ENCODE measurements around the gene CDH15.

DNA sequence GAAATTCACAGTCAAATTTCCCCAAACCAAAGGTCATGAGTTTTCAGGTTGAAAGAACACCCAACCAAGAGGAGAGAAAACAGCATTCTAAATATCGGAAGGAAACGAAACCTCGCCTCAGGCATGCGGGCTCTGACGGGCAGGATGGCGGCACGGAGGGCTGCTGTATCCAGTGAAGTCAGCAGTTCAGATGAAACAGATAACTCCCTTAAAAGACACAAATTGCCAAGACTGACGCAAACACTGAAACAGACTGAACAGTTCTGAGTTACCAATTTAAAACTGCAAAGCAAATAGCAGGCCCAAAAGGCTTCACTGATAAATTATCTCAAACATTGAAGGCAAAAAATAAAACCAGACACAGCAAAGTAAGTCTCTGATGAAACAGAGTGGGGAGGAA lies 20.6 kb upstream of the CDH15 start:
- TF ChIP-seq, protein P1, sequence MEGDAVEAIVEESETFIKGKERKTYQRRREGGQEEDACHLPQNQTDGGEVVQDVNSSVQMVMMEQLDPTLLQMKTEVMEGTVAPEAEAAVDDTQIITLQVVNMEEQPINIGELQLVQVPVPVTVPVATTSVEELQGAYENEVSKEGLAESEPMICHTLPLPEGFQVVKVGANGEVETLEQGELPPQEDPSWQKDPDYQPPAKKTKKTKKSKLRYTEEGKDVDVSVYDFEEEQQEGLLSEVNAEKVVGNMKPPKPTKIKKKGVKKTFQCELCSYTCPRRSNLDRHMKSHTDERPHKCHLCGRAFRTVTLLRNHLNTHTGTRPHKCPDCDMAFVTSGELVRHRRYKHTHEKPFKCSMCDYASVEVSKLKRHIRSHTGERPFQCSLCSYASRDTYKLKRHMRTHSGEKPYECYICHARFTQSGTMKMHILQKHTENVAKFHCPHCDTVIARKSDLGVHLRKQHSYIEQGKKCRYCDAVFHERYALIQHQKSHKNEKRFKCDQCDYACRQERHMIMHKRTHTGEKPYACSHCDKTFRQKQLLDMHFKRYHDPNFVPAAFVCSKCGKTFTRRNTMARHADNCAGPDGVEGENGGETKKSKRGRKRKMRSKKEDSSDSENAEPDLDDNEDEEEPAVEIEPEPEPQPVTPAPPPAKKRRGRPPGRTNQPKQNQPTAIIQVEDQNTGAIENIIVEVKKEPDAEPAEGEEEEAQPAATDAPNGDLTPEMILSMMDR (IDR thresholded peaks at IDR 0.05 in 4 of 5, conservative IDR thresholded peaks at IDR 0.05 in 1 of 5): no peak
- TF ChIP-seq POLR2A (IDR thresholded peaks at IDR 0.05): no peak

All from gastrocnemius medialis (tissue), 4 donors.